Stimulated activated CD8-positive, alpha-beta memory T cell treated with anti-CD3 and anti-CD28 coated beads, Interleukin-4, amount 100 ng/mL, for 48 hours (primary cell): Measurements from ENCODE around the gene RBM44.
"Not testable (repeated sequence)": the region's sequence is repeated elsewhere in the genome, so short reads cannot be mapped to it uniquely, and the experiment has no call there.

ENCODE experiments used
- DNase-seq: peaks from one replicate; pipeline ENCODE4 v3.0.0-alpha.2; 2020

RBM44 gene, protein sequence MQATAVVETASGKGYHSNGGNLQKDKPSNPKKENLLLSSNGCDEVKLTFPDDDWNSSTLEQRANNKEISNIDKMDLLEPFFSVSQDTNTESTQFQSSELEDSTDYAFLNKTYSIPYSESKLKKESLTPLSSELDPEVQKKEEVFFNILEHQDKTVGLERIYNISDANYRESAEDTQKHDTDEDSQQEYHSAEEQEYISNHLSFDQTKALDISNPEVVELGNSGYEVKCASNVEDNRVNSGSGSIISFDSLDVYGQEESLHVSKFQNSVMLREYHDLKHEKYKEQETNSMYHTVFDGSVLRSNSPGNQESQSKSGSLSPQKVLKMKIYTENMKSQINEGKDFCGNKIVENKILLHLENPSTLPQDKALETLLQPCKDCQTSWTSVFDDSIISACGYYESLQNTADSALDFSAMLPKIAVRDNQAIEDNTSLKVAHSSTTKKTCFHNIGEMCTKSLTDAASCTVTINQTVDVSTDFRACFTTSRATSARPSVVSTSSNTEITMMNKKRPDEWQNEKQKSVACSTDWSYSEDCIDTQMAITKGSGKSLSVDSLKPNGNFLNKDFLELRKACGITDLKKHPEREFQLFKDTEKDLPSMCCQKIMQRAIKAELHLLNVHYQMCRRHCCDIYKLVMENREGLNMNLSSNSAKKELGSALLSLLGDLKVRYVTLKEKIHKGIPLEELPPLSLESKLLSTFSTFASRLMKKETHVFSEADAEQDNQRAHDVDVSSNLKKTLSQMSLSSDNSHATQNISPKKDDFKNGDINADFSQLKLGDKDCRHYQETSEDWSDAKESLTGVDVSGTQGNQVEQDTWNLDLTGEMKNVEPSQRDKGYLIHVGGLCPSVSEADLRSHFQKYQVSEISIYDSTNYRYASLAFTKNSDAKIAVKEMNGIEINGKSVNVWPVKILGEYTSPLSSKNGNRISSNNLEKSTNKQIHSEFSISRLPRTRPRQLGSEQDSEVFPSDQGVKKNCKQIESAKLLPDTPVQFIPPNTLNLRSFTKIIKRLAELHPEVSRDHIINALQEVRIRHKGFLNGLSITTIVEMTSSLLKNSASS

DNA sequence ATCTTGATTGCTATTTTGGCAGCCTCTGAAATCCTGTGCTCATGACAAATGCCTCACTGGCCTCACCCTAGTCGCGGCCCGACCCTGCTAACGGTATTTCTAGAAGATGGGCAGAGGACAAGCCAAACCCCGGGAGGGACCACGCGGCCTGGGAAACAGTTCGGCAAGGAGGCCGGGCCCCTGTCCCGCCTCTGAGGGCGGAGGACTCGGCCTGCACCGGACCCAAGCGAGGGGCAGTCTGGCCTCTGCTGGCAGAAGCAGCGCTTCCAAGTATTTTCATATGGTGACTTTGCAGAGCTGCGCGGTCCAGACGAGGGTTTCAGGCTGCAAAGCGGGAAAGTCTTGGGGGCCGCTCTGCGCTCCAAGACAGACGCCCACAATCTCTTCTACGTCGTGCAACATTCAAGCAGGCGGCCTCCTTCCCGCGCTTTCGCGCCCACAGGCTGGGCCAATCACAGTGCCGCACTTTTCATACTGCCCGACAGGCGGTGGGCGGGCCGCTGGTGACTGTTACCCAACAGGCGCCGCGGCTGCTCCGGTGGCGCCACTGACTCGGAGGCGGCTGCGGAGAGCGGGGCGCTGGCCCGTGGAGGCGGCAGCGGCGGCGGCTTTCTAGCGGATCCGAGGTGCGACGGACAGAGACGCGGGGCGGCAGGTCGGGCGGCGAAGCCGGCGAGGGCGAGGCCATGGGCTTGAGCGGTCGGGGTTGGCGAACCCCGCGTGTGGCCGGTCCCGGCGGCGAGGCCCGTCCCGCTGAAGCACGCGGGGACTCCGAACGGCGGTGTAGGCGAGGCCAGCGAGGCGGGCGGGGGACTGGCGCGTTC lies at the start of gene RBM44:
TSS of gene RBM44 (plus strand) at position 544 of the 824 bp plus-strand sequence. CDS start 14,831 bp downstream, outside the sequence.
- DNase-seq, result no peak

DNA sequence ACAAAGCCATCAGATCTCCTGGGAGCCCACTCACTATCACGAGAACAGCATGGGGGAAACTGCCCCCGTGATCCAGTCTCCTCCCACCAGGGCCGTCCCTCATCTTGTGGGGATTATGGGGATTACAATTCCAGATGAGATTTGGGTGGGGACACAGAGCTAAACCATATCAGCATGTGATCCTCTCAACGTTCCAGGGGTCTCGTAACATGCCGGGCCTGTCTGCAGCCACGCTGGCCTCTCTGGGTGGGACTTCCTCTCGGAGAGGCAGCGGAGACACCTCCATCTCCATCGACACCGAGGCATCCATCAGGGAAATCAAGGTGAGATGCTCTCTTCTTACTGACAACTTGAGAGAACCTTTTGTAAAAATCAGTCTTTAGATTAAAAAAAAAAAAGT lies 49.6 kb upstream of the RBM44 start:
- DNase-seq, result no peak

DNA sequence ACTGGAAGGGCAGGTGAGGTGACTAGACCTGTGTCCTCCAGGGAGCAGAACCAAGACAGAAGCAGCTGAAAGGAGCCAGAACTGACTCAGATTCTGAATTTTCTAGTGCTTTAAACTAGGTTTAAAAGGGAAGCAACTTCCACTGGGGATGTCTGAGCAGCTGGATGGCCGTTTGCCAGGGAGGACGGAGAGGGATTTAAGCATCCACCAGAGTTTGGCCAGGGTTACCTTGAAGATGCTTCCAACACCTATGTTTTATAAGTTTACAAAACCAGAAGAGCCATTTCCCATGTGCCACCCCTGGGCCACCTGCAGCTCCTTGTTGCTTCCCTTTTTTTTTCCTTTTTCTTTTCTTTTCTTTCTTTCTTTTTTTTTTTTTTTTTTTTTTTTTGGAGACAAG lies 48.6 kb upstream of the RBM44 start:
- DNase-seq, result no peak

DNA sequence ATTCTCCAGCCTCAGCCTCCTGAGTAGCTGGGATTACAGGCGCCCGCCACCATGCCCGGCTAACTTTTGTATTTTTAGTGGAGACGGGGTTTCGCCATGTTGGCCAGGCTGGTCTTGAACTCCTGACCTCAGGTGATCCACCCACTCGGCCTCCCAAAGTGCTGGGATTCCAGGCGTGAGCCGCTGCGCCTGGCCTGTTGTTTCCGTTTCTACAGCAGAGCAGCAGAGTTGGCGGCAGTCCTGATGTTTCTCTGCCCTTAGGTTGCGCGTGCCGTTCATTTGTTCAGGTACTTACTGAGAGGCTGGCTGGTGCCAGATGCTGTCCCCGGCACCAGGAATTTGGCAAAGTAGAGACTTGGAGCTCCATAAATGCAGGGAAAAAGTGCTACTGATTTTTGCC lies 48.1 kb upstream of the RBM44 start:
- DNase-seq, result not testable (repeated sequence)

DNA sequence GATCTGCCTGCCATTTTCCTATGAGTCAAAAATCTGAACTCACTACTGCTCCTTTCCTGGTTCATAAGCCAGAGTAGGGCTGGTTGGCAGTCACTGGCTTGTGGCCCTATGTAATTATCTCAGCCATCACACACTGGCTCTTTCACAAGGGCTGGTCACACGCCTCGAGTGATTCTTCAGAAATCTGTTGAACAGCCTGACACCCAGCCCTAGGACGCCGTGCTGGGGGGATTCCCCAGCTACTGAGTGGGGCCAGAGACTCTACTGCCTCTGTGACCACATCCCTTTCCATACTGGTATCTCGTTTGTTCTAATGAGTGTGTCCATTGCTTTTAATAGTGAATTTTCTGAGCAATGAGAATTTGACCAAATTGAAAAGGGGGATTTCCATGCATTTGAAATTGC lies 45.8 kb upstream of the RBM44 start:
- peak; percentile 56 for DNase-seq

DNA sequence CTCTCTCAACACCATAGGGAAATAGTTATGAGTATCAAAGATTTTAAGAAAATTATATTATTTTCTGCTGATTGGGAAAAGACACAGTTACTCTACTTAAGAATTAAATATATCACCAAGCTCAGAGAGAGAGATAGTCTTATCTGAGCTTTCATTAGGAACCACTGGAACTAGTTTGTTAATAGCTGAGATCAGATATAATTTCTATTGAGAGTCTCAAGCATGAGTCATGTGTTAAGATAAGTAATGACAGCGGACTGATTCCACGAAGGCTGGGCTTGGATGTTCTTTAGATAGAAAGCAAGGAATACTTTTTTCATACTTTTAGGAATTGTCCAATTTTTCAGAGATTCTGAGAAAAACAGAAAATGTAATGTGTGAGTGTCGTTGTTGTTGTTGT lies 44.4 kb upstream of the RBM44 start:
- no peak for DNase-seq

DNA sequence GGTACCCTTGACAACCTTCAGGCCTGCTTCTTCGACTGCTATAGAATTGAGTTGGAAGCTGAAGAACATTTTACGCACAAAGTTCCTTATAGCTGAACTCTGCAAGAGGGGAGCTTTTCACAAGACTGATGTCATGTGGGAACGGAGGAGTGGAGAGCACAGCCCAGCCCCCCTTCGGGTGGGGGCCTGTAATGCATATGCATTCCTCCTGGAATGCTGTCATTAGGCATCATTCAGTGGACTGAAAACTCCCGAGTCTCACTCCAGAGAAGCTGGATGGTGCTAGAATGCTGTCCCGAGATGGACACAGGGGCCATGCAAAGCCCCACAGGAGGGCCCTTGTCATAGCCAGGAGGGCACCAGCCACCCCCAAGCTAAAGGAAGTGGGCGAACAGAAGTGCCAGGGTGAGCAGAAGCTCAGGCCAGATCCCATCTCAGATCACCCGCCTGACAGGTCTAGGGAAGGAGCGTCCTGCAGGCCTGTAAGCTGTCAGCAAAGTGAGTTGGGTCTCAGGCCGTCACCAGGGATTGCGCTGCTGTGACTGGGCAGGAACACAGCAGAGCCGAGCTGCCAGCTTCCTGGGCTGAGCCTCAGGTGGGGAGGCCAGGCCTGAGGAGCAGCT lies 43.8 kb upstream of the RBM44 start:
- DNase-seq, result no peak

DNA sequence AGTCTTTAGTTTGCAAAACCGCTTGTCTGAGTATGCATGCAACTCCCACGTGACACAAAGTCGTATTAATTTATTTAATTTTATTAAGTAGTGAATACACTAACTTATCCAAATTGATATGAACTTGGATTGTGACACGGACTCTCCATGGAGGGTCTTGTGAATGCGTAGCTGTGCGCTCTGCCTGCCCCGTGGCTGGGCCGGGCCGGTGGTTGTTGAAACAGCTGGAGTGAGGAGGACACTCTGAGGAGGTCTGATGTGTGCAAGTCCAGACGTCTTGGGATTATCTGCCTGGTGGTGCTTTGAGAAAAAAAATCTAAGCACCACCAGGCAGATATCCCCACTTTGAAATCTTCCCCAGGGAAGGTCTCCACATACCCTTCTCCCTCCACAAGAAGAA lies 41.0 kb upstream of the RBM44 start:
- DNase-seq, result no peak

DNA sequence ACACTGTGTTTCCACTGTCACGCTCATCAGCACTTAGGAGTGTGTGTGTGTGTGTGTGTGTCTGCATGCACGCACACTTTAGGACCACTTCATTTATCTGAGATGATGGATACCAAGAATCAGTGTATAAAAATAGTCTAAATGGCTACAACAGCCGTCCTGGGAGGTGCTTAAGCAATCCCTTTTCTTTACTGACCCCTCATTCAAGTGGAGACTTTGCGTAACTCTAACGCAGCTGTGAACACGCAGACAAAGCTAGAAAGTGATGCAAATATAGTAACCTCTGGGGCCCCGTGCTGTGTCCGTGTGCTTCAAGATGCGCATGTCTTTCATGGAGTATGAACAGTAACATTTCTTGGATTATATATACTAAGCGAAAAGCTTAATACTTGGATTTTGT lies 40.4 kb upstream of the RBM44 start:
- no peak for DNase-seq

DNA sequence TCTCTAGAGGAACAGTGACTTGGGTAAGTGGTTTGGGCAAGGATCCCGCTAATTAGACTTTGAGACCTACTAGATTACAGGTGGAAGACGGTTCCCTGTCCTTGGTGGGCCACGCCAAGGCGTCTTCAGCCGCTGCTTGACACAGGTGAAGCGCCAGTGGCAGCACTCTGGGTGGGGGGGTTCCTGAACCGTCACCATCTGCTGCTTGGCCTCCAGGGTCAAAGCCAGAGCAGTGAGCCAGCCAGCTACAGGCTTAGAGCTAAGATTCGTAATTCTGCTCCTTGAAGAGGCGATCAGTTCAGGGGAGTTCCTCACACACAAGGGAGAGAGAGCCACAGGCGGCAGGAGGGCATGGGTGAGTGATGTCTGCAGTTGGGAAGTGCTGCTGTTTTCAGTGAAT lies 39.4 kb upstream of the RBM44 start:
- no peak for DNase-seq

DNA sequence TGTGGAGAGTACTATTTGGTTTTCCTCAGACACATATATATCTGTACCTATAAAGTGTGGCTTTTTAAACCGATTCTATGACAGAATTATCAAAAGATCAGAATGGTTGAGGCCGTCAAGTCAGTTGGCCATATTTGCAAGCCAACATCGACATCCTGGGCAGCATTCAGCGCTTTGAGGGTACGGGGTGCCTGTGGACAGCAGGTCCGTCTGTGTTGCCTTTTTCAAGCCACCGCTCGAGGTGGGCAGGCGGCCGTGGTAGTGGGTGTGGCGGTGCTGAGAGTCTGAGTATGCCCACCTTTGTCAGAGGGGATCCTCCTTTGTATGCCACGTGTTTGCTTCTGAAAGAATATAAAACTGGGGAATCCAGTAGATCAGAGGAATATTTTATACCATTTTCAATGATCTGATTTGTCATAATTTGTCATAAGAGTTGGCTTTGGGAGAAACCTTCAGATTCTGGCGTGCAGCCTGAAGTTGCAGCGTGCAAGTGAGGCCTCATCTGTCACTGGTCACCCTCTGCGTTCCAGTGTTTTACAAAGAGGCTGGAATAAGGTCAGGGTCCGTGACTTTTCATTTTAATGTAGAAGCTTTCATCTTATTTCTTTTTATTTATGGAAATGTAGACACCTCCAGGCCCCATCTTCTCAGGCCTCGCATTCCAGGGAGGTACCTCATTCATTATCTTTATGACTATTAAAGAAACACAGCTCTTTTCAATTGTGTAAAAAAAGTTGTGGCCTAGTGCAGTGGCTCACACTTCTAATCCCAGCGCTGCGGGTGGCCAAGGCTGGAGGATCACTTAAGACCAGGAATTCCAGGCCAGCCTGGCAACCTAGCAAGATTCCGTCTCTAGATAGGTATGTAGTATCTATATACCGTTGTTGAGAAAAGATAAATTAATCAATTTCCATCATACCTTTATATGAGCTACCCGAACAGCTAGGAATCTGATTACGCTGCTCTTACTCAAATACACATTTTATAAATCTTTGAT lies 37.8 kb upstream of the RBM44 start:
- no peak for DNase-seq

DNA sequence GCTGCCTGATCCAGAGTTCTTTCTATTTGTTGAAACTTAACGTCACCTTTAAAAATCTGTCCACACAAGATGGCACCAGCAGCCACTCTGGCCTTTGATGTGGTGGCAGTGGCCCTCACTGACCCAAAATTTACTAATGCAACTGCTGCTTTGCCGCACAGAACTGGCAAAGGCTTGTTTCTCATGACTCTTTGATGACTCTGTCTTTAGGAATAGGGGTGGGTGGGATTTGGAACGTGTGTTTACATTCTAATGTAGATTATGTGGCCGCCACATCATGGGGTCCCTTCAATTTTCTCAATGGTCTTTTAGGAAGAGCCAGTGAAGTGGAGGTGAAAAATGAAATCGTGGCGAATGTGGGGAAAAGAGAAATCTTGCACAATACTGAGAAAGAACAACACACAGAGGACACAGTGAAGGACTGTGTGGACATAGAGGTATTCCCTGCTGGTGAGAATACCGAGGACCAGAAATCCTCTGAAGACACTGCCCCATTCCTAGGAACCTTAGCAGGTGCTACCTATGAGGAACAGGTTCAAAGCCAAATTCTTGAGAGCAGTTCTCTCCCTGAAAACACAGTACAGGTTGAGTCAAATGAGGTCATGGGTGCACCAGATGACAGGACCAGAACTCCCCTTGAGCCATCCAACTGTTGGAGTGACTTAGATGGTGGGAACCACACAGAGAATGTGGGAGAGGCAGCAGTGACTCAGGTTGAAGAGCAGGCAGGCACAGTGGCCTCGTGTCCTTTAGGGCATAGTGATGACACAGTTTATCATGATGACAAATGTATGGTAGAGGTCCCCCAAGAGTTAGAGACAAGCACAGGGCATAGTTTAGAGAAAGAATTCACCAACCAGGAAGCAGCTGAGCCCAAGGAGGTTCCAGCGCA lies 36.0 kb upstream of the RBM44 start:
- not testable (repeated sequence) for DNase-seq

DNA sequence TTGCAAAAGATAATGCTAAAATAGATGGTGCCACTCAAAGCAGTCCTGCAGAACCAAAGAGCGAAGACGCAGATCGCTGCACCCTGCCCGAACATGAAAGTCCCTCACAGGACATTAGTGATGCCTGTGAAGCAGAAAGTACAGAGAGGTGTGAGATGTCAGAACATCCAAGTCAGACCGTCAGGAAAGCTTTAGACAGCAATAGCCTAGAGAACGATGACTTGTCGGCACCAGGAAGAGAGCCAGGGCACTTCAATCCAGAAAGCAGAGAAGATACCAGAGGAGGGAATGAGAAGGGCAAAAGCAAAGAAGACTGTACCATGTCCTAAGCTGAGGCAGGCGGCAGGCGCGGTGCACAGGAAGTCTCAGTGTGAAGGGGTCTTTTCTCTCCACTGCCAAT lies 34.8 kb upstream of the RBM44 start:
- DNase-seq, result no peak

DNA sequence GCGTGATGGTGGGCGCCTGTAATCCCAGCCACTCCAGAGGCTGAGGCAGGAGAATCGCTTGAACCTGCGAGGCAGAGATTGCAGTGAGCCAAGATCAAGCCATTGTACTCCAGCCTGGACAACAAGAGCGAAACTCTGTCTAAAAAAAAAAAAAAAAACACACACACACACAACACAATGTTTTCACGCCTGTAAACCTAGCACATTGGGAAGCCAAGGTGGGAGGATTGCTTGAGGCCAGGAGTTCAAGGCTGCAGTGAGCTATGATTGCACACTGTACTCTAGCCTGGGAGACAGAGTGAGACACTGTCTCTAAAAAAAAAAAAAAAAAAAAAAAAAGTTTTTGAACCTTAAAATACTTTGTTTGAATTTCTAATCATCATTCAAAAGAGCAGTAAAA lies 33.5 kb upstream of the RBM44 start:
- not testable (repeated sequence) for DNase-seq

DNA sequence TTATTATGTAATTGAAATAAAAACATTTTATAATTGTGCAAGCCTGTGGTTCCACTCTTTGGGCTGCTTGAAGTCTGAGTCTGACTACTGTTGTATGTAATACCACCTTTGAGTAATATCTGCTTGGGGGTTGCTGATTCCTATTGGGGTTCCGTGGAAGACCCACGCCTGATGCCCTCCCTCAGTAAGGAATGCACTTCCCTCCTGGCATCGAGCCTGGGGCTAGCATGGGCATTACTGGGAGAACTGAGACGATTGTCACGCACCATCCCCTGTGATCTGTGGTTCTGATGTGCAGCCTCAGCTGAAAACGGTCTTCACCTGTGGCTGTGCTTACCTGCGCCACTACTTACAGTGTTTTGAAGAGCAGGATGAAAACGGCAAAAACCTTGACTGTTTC lies 32.7 kb upstream of the RBM44 start:
- DNase-seq, result no peak

DNA sequence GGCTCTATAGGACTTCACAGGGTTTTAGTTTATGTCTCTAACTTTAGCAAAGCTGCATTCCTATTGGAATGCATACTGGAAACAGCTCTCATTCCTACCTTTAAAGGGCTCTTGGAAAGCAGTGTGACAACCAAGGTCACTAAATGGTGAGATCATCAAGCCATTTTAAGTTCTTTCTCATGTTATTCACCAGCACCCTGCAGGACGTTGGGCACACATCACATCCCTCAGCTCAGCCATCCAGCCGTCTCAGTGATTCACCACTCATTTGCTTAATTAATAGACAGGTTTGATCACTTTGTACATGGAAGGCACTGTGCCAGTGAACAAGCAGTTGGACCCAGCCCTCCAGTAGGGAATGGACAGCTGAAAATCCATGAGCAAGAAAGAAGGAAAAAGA lies 32.2 kb upstream of the RBM44 start:
- no peak for DNase-seq

DNA sequence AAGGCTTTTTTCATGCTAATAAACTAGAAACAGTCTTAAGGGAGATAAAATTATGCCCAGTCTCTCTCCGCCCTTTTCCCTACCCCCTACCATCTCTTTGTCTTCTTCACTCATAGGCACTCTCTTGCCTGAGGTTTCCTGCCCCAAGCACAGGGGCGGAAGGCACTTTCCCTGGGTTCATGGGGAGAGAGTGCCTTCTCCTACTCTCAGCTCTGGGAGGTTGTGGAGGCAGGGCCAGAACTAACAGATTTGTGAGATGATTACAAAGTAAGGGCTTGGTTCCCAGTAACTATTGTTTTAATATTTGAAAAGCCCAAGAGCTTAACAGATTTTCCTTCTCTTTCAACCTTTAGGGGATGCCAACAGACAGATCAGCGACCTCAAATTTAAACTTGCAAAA lies 26.1 kb upstream of the RBM44 start:
- DNase-seq, result no peak

DNA sequence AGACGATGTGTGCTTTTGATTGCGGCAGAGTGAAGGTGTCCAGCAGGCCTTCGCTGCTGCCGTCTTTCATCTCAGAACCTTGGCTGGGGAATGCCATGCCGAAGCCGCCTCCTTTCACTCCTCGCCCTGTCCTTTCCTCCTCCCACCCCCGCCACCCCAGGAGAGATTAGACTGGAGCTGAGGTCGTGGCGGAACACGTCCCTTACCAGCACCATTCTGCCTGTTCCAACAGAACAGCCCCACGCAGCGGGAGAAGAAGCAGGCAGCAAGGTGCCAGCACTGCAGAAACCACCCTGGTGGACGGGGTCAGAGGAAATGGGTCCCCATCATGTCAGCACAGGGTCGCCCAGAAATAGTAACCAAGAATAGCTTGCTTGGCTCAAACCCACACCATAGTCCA lies 24.8 kb upstream of the RBM44 start:
- no peak for DNase-seq

DNA sequence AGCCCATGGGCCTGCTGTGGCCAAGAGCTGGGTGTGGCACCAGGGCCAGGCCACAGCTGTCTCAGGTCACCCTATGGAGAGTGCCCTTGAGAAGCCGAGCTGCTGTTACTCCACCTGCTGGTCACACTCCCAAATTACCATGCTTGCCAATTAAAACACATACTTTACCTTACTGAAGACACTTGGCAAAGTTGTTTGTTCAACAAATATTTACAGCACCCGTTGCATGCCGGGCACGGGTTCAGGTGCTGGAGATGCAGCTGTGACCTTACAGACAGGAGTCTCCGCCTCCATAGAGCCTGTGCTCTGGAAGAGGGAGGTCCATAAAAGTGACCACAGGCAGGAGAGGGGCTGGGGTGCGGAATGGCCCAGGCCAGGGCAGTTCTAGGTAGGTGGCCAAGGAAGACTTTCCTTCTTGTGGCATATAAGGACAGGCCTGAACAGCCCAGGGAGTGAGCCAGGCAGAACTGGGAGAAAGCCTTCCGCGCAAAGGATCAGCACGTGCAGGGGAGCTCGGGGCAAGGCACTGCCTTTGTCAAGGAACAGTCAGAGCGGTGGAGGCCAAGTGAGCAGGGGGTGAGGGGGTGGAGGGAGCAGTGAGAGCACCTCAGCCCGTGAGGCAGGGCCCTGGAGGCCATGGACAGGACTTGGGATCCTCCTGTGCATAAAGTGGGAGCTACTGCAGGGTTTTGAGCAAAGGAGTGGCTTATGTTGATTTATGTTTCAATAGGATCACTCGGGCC lies 23.6 kb upstream of the RBM44 start:
- DNase-seq, result peak; percentile 63
